Brain microvascular endothelial cell (primary cell): ENCODE measurements around the gene GNAZ.

Experiments
- DNase-seq: peaks from one replicate; pipeline ENCODE4 v3.0.0-alpha.2; 2020
- H3K27ac ChIP-seq: fragments of 250-450 bp; sonication (Bioruptor Pico); 2 replicates; pipeline ENCODE4 v1.5.1; 2020; ENCODE audit warnings: mild to moderate bottlenecking, moderate library complexity
- H3K27me3 ChIP-seq: fragments of 250-450 bp; sonication (Bioruptor Pico); replicated peaks from 2 replicates; pipeline ENCODE4 v1.5.1; 2020; ENCODE audit warnings: mild to moderate bottlenecking
- H3K36me3 ChIP-seq: fragments of 250-450 bp; sonication (Bioruptor Pico); replicated peaks from 2 replicates; pipeline ENCODE4 v1.5.1; 2020; ENCODE audit warnings: mild to moderate bottlenecking
- H3K4me3 ChIP-seq: 2 replicates; pipeline ENCODE4 v1.5.1; 2011; ENCODE audit warnings: low read depth, mild to moderate bottlenecking, control low read depth, low read length, moderate library complexity
- CTCF ChIP-seq: IDR thresholded peaks from 2 replicates; pipeline ENCODE4 v1.5.1; 2011; ENCODE audit warnings: low read depth, mild to moderate bottlenecking, moderate library complexity, low read length, control low read depth, inconsistent platforms; ENCODE audit errors: missing control alignments
- in situ Hi-C: cut with HindIII; loops from 2 replicates; pipeline ENCODE4 v1.10.0; 2017; ENCODE audit warnings: low sequenced_read_pairs, low pct_ligation_motif_present

GNAZ gene

GRCh38 chr22:23062616-23063538, 7.4 kb upstream of the GNAZ start:
- Histone ChIP-seq H3K27me3 (peaks cover 32% of the 10 kb centered on the region), H3K4me3 (no peak overlapping the region), H3K36me3 (no peaks in the 10 kb centered on the region), H3K27ac (no peak overlapping the region)
- in situ Hi-C loops = no loop called here
- TF ChIP-seq CTCF = no peak
- no peak for DNase-seq

GRCh38 chr22:23063539-23064380, 6.6 kb upstream of the GNAZ start:
- in situ Hi-C loops = no loop called here
- TF ChIP-seq CTCF = no peak
- H3K4me3 ChIP-seq = no peak overlapping the region
- DNase-seq = no peak
- peaks cover 37% of the 10 kb centered on the region for H3K27me3 ChIP-seq
- no peaks in the 10 kb centered on the region for H3K36me3 ChIP-seq
- no peak overlapping the region for H3K27ac ChIP-seq

- in situ Hi-C loops = no loop called here
- TF ChIP-seq CTCF = no peak
- Histone ChIP-seq H3K27ac (no peak overlapping the region), H3K27me3 (peaks cover 38% of the 10 kb centered on the region), H3K36me3 (no peaks in the 10 kb centered on the region), H3K4me3 (no peak overlapping the region)
- DNase-seq = no peak
Observed at GRCh38 chr22:23064381-23065068, 5.8 kb upstream of the GNAZ start.

GRCh38 chr22:23065069-23065451, 5.3 kb upstream of the GNAZ start:
- Histone ChIP-seq H3K27me3 (peaks cover 42% of the 10 kb centered on the region), H3K36me3 (no peaks in the 10 kb centered on the region), H3K4me3 (no peak overlapping the region), H3K27ac (no peak overlapping the region)
- DNase-seq = no peak
- in situ Hi-C loops = no loop called here
- TF ChIP-seq CTCF = no peak

- Histone ChIP-seq H3K4me3 (no peak overlapping the region), H3K36me3 (no peaks in the 10 kb centered on the region), H3K27ac (no peak overlapping the region), H3K27me3 (peaks cover 42% of the 10 kb centered on the region)
- no peak for TF ChIP-seq CTCF
- no peak for DNase-seq
- in situ Hi-C loops = no loop called here
Observed at GRCh38 chr22:23065495-23066122, 4.7 kb upstream of the GNAZ start.
